ENCODE data around the gene LEPR.

LEPR gene

DNA sequence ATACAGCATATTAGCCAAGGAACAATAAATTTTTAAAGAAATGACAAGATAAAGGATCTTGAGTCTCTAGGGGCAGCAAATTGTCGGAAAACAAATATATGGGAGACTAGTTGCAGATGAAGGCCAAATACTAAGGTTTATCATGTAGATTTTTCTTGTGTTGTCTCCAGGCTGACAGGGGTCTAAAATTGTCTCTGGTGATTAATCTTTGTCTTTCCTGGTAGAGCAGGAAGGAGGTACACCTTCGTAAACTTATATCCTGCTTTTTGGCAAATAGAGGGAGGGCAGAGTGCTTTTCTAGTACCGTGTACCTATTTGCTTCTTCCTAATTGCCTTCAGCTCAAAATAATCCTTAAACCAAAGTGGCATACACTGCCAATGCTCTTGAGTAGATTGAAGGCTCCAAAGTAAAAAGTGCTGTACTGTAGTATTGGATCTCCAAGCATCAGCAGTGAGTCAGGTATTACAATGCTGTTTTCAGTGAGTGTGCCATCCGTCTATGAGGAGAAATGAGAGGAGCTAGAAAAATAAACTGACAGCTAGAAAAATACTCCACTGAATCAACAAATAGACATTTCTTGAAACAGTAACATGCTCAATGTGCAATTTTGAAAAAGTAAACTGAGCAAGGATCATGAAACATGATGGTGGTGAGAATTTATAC is 1.8 kb upstream of the LEPR start:
- Histone ChIP-seq H3K9ac (ENCODE audit: low read length) (no peak overlapping the region), H3F3A (ENCODE audit: insufficient read depth) (no peaks in the 10 kb centered on the region), H3K27ac (ENCODE audit: low read depth, low read length) (no peak overlapping the region), H3K36me3 (ENCODE audit: low read length) (no peaks in the 10 kb centered on the region), H3K9me2 (replicated peaks; ENCODE audit: insufficient read depth, low read length) (no peaks in the 10 kb centered on the region), H2AFZ (ENCODE audit: low read depth, low read length, severe bottlenecking) (peak overlapping the region; percentile 99), H3K4me2 (ENCODE audit: low read depth, low read length, poor library complexity, severe bottlenecking) (peak overlapping the region; percentile 80), H3K79me2 (ENCODE audit: insufficient read depth, low read length) (0 out of 2 replicates have a peak, but pooled peaks cover 5% of the 10 kb centered on the region), H3K4me3 (ENCODE audit: insufficient read depth, low read length, poor library complexity, severe bottlenecking) (no peak overlapping the region), H3K9me3 (ENCODE audit: insufficient read depth, low read length) (no peaks in the 10 kb centered on the region), H3K27me3 (ENCODE audit: low read length) (no peaks in the 10 kb centered on the region), H4K20me1 (ENCODE audit: low read depth, low read length) (no peaks in the 10 kb centered on the region)
- TF ChIP-seq EZH2phosphoT487 (conservative IDR thresholded peaks at IDR 0.05; ENCODE audit: low read length) (no peak), CTCF (IDR thresholded peaks at IDR 0.05; ENCODE audit: insufficient read depth, low read length, poor library complexity, severe bottlenecking) (no peak)

DNA sequence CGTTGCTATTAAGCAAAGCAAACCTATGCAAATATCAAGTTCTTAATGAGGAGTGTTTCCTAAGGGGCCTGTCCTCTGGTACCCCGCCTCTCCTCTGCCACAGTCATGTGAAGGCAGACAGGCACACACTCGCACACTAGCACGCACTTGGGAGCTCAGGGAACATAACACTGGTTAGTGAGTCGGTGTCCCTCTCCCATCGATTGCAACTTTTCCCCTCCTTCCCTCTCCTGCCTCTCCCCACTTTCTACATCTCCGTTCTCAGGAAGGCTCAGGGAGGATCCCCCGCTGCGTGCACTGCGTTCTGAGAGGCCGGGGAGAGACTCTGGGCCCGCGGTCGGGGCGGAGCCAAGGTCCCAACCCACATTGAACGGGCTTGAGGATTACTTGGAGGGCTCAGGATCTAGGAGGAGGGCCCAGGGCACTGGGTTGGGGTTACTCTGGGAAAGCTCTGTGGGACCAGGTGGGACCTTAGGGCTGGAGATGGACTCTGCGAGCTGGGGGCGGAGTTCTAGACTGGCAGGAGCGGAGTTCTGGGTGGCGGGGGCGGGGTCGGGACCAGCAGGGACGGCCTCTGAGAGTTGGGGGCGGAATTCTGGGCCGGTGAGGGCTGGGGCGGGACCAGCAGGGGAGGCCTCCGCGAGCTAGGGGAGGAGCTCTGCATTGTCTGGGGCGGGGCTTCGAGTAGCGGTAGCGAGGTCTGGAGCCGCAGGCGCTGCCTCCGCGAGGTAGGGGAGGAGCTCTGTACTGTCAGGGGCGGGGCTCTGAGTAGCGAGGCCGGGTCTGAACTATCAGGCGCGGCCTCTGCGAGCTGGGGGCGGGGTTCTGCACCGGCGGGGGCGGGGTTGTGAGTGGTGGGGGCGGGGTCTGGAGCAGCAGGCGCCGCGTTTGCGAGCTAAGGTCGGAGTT is 533 bp upstream of the LEPR start:
- Histone ChIP-seq H3K27ac (ENCODE audit: low read depth, low read length) (peak overlapping the region; percentile 32; the same call in 1 of the 2 replicates), H3K9me2 (replicated peaks; ENCODE audit: insufficient read depth, low read length) (no peaks in the 10 kb centered on the region), H3K36me3 (ENCODE audit: low read length) (no peaks in the 10 kb centered on the region), H3K79me2 (ENCODE audit: insufficient read depth, low read length) (0 out of 2 replicates have a peak, but pooled peaks cover 5% of the 10 kb centered on the region), H3F3A (ENCODE audit: insufficient read depth) (no peaks in the 10 kb centered on the region), H3K9me3 (ENCODE audit: insufficient read depth, low read length) (no peaks in the 10 kb centered on the region), H3K9ac (ENCODE audit: low read length) (peak overlapping the region; percentile 76), H3K4me2 (ENCODE audit: low read depth, low read length, poor library complexity, severe bottlenecking) (peak overlapping the region; percentile 89), H4K20me1 (ENCODE audit: low read depth, low read length) (no peaks in the 10 kb centered on the region), H3K4me3 (ENCODE audit: insufficient read depth, low read length, poor library complexity, severe bottlenecking) (peak overlapping the region; percentile 91), H3K27me3 (ENCODE audit: low read length) (no peaks in the 10 kb centered on the region), H2AFZ (ENCODE audit: low read depth, low read length, severe bottlenecking) (peak overlapping the region; percentile 99)
- TF ChIP-seq CTCF (IDR thresholded peaks at IDR 0.05; ENCODE audit: insufficient read depth, low read length, poor library complexity, severe bottlenecking) (no peak), EZH2phosphoT487 (conservative IDR thresholded peaks at IDR 0.05; ENCODE audit: low read length) (no peak)

- H3K9me3 ChIP-seq (ENCODE audit: insufficient read depth, low read length), result no peaks in the 10 kb centered on the region
- H3K4me3 ChIP-seq (ENCODE audit: insufficient read depth, low read length, poor library complexity, severe bottlenecking), result peak overlapping the region; percentile 89
- no peaks in the 10 kb centered on the region for H4K20me1 ChIP-seq (ENCODE audit: low read depth, low read length)
- peak overlapping the region; percentile 97 for H2AFZ ChIP-seq (ENCODE audit: low read depth, low read length, severe bottlenecking)
- no peaks in the 10 kb centered on the region for H3F3A ChIP-seq (ENCODE audit: insufficient read depth)
- peak overlapping the region; percentile 76 for H3K9ac ChIP-seq (ENCODE audit: low read length)
- peak overlapping the region; percentile 89 for H3K4me2 ChIP-seq (ENCODE audit: low read depth, low read length, poor library complexity, severe bottlenecking)
- no peaks in the 10 kb centered on the region for H3K36me3 ChIP-seq (ENCODE audit: low read length)
- H3K9me2 ChIP-seq (replicated peaks; ENCODE audit: insufficient read depth, low read length), result no peaks in the 10 kb centered on the region
- 0 out of 2 replicates have a peak, but pooled peaks cover 5% of the 10 kb centered on the region for H3K79me2 ChIP-seq (ENCODE audit: insufficient read depth, low read length)
- H3K27me3 ChIP-seq (ENCODE audit: low read length), result no peaks in the 10 kb centered on the region
- TF ChIP-seq EZH2phosphoT487 (conservative IDR thresholded peaks at IDR 0.05; ENCODE audit: low read length) (no peak), CTCF (IDR thresholded peaks at IDR 0.05; ENCODE audit: insufficient read depth, low read length, poor library complexity, severe bottlenecking) (no peak)
- H3K27ac ChIP-seq (ENCODE audit: low read depth, low read length), result no peak overlapping the region
These were observed 1.0 kb downstream of the LEPR start for GRCh38 chr1:65421351-65422025.
